Measurements from ENCODE around the gene C17orf113.

Gene C17orf113

GRCh38 chr17:42045719-42046118, 4.7 kb downstream of the C17orf113 start:
- Histone ChIP-seq H3K4me1 (ENCODE audit: insufficient read depth, poor library complexity, severe bottlenecking) (no peaks in the 10 kb centered on the region), H3K27ac (ENCODE audit: poor library complexity, severe bottlenecking) (no peak overlapping the region), H3K27me3 (ENCODE audit: insufficient read depth, poor library complexity, severe bottlenecking) (no peaks in the 10 kb centered on the region), H3K4me3 (ENCODE audit: severe bottlenecking) (no peak overlapping the region), H3K9me3 (ENCODE audit: severe bottlenecking) (no peaks in the 10 kb centered on the region), H3K36me3 (ENCODE audit: low read depth) (no peaks in the 10 kb centered on the region)
- DNase-seq (ENCODE audit: low spot score) = no peak
- no peak for TF ChIP-seq CTCF (IDR thresholded peaks at IDR 0.05; ENCODE audit: poor library complexity, severe bottlenecking)
- no peak for ATAC-seq (ENCODE audit: low read depth)

- Histone ChIP-seq H3K27ac (ENCODE audit: poor library complexity, severe bottlenecking) (no peak overlapping the region), H3K4me3 (ENCODE audit: severe bottlenecking) (no peak overlapping the region), H3K27me3 (ENCODE audit: insufficient read depth, poor library complexity, severe bottlenecking) (no peaks in the 10 kb centered on the region), H3K4me1 (ENCODE audit: insufficient read depth, poor library complexity, severe bottlenecking) (no peaks in the 10 kb centered on the region), H3K9me3 (ENCODE audit: severe bottlenecking) (no peaks in the 10 kb centered on the region), H3K36me3 (ENCODE audit: low read depth) (no peaks in the 10 kb centered on the region)
- ATAC-seq (ENCODE audit: low read depth) (no peak), DNase-seq (ENCODE audit: low spot score) (no peak)
- TF ChIP-seq CTCF (IDR thresholded peaks at IDR 0.05; ENCODE audit: poor library complexity, severe bottlenecking) = no peak
These were observed 7.6 kb downstream of the C17orf113 start for GRCh38 chr17:42042598-42043319.

GRCh38 chr17:42041619-42042018, 8.8 kb downstream of the C17orf113 start:
- H3K4me3 ChIP-seq (ENCODE audit: severe bottlenecking) = no peak overlapping the region

GRCh38 chr17:42040818-42041217, 9.6 kb downstream of the C17orf113 start:
- no peak overlapping the region for H3K4me3 ChIP-seq (ENCODE audit: severe bottlenecking)
- no peaks in the 10 kb centered on the region for H3K9me3 ChIP-seq (ENCODE audit: severe bottlenecking)
- H3K36me3 ChIP-seq (ENCODE audit: low read depth) = no peaks in the 10 kb centered on the region
- DNase-seq (ENCODE audit: low spot score) (no peak), ATAC-seq (ENCODE audit: low read depth) (no peak)
- H3K27me3 ChIP-seq (ENCODE audit: insufficient read depth, poor library complexity, severe bottlenecking) = no peaks in the 10 kb centered on the region
- H3K27ac ChIP-seq (ENCODE audit: poor library complexity, severe bottlenecking) = no peak overlapping the region
- H3K4me1 ChIP-seq (ENCODE audit: insufficient read depth, poor library complexity, severe bottlenecking) = peaks cover 4% of the 10 kb centered on the region
- no peak for TF ChIP-seq CTCF (IDR thresholded peaks at IDR 0.05; ENCODE audit: poor library complexity, severe bottlenecking)

More at GRCh38 chr17:42041619-42042018, 8.8 kb downstream of the C17orf113 start:
- no peaks in the 10 kb centered on the region for H3K9me3 ChIP-seq (ENCODE audit: severe bottlenecking)
- H3K4me1 ChIP-seq (ENCODE audit: insufficient read depth, poor library complexity, severe bottlenecking) = peaks cover 4% of the 10 kb centered on the region
- ATAC-seq (ENCODE audit: low read depth) = no peak
- no peak for DNase-seq (ENCODE audit: low spot score)
- TF ChIP-seq CTCF (IDR thresholded peaks at IDR 0.05; ENCODE audit: poor library complexity, severe bottlenecking) = no peak
- no peak overlapping the region for H3K27ac ChIP-seq (ENCODE audit: poor library complexity, severe bottlenecking)
- H3K27me3 ChIP-seq (ENCODE audit: insufficient read depth, poor library complexity, severe bottlenecking) = no peaks in the 10 kb centered on the region
- H3K36me3 ChIP-seq (ENCODE audit: low read depth) = no peaks in the 10 kb centered on the region

Measured in RWPE2 (cell line).